ENCODE results near the gene MYOD1. TPM values are rescaled to one million over a fixed set of nuclear protein-coding genes. Genes with fewer than 3 reads are reported as not detected.

The MYOD1 gene
- total RNA-seq, 1 experiment from 2014 or later: not detected

- no peaks in the 10 kb centered on the region for H3K36me3 ChIP-seq (ENCODE audit: low read depth, low read length)
- no peaks in the 10 kb centered on the region for H3K4me1 ChIP-seq (ENCODE audit: insufficient read depth, low read length)
- no peak for TF ChIP-seq EZH2phosphoT487 (IDR thresholded peaks at IDR 0.05; ENCODE audit: borderline replicate concordance, low read length)
- no peak for TF ChIP-seq EZH2 (IDR thresholded peaks at IDR 0.05; ENCODE audit: low read length, unreplicated experiment)
- TF ChIP-seq CTCF (conservative IDR thresholded peaks at IDR 0.05; ENCODE audit: low read depth, low read length): peak; percentile 71
- intact Hi-C loops (cut with micrococcal nuclease): loop anchor here (1.0 to 10.0 kb wide), 5 partner anchors 96 to 248 kb away; no protein-coding TSS in a partner anchor
- H3K9me3 ChIP-seq (ENCODE audit: low read length): no peaks in the 10 kb centered on the region
- no peaks in the 10 kb centered on the region for H3K79me2 ChIP-seq (ENCODE audit: low read length)
- no peak overlapping the region for H3K4me2 ChIP-seq (ENCODE audit: low read length)
- POLR2A ChIA-PET (ENCODE audit: unreplicated experiment): interaction anchor here (0.6 kb wide), 1 partner anchor 347 kb away, joined by 4 read pairs; no protein-coding TSS in a partner anchor
- CTCF ChIA-PET: interaction anchor here (0.7 to 1.9 kb wide), 16 partner anchors 9 to 255 kb away, joined by 3 to 23 read pairs (median 4); partner anchors contain the start of gene MYOD1
- BruUV-seq (replicated peaks): no TSS peak
- no peak overlapping the region for H2AFZ ChIP-seq (ENCODE audit: low read length)
- DNase-seq (peak; percentile 91), ATAC-seq (peak; percentile 82)
- H3K9me2 ChIP-seq (replicated peaks; ENCODE audit: low read length): no peaks in the 10 kb centered on the region
- H3K27me3 ChIP-seq (ENCODE audit: low read length): peaks cover 23% of the 10 kb centered on the region
- H3K4me3 ChIP-seq (ENCODE audit: low read length): no peak overlapping the region
- H3K9ac ChIP-seq (ENCODE audit: low read length): no peak overlapping the region
- H3K27ac ChIP-seq (ENCODE audit: low read length): no peak overlapping the region
- no peaks in the 10 kb centered on the region for H4K20me1 ChIP-seq (ENCODE audit: low read length)
- no peaks in the 10 kb centered on the region for H3F3A ChIP-seq (ENCODE audit: low read length, unreplicated experiment)
Measured at GRCh38 chr11:17730608-17731462, 11.5 kb downstream of the MYOD1 start.

GRCh38 chr11:17733261-17733660 is 13.9 kb downstream of the MYOD1 start:
- no peak for DNase-seq
- Histone ChIP-seq H3K36me3 (ENCODE audit: low read depth, low read length) (no peaks in the 10 kb centered on the region), H3K79me2 (ENCODE audit: low read length) (no peaks in the 10 kb centered on the region), H3K4me2 (ENCODE audit: low read length) (no peak overlapping the region), H3K9me2 (replicated peaks; ENCODE audit: low read length) (no peaks in the 10 kb centered on the region), H3K9ac (ENCODE audit: low read length) (no peak overlapping the region), H3F3A (ENCODE audit: low read length, unreplicated experiment) (no peaks in the 10 kb centered on the region), H3K4me3 (ENCODE audit: low read length) (no peak overlapping the region), H3K9me3 (ENCODE audit: low read length) (no peaks in the 10 kb centered on the region), H3K27me3 (ENCODE audit: low read length) (peaks cover 3% of the 10 kb centered on the region), H2AFZ (ENCODE audit: low read length) (no peak overlapping the region), H3K27ac (ENCODE audit: low read length) (no peak overlapping the region), H4K20me1 (ENCODE audit: low read length) (no peaks in the 10 kb centered on the region), H3K4me1 (ENCODE audit: insufficient read depth, low read length) (no peaks in the 10 kb centered on the region)
- intact Hi-C loops (cut with micrococcal nuclease): loop anchor here (5.0 to 10.0 kb wide), 2 partner anchors 94 to 172 kb away; no protein-coding TSS in a partner anchor
- ChIA-PET CTCF (no interaction called here), POLR2A (ENCODE audit: unreplicated experiment) (no interaction called here)
- ATAC-seq: no peak
- BruUV-seq (replicated peaks): no TSS peak
- no peak for TF ChIP-seq CTCF (conservative IDR thresholded peaks at IDR 0.05; ENCODE audit: low read depth, low read length)
- TF ChIP-seq EZH2 (IDR thresholded peaks at IDR 0.05; ENCODE audit: low read length, unreplicated experiment): no peak
- TF ChIP-seq EZH2phosphoT487 (IDR thresholded peaks at IDR 0.05; ENCODE audit: borderline replicate concordance, low read length): no peak

Data from PC-3 (cell line).